Endothelial cell of umbilical vein (primary cell): ENCODE measurements around the gene RPTN.

Experiments used
- CTCF ChIP-seq, 2 donors: IDR thresholded peaks; 1 replicate in 1 of 2; 2 replicates in 1 of 2; pipeline ENCODE4 v1.5.1; 2011; ENCODE audit warnings: low read length in 2 of 2, mild to moderate bottlenecking in 2 of 2, moderate library complexity in 2 of 2, control low read depth in 1 of 2, inconsistent platforms in 1 of 2, low read depth in 1 of 2; ENCODE audit not compliant: insufficient read depth in 1 of 2; ENCODE audit errors: extremely low read depth in 1 of 2
- MAX ChIP-seq: IDR thresholded peaks from 2 replicates; pipeline ENCODE4 v1.6.1; 2011; ENCODE audit not compliant: insufficient read depth, insufficient read length
- POLR2AphosphoS5 ChIP-seq: IDR thresholded peaks from 2 replicates; pipeline ENCODE4 v1.6.1; 2012; ENCODE audit warnings: low read depth, mild to moderate bottlenecking, control low read depth, low read length, moderate library complexity; ENCODE audit not compliant: insufficient read depth

- no peak for TF ChIP-seq CTCF (IDR thresholded peaks at IDR 0.05; ENCODE audit: extremely low read depth in 1 of 2, insufficient read depth in 1 of 2, low read depth in 1 of 2, low read length in 2 of 2)
- no peak for TF ChIP-seq POLR2AphosphoS5
- no peak for TF ChIP-seq MAX
Observed at GRCh38 chr1:152167835-152168534, 9.0 kb upstream of the RPTN start.
